Adrenal gland (tissue), 12 donors: ENCODE measurements around the gene CPT1B. TPM values are rescaled to one million over a fixed set of nuclear protein-coding genes. Genes with fewer than 3 reads are reported as not detected.
A peak's percentile ranks its signal among the peaks of the same experiment; 100 is the strongest.

ENCODE experiments used
- DNase-seq, 7 donors: peaks; one replicate each; pipeline ENCODE4 v3.0.0-alpha.2; 2019 to 2020
- H3K27ac ChIP-seq, 5 donors: fragments of 200-600 bp; sonication (generic) in 4 of 5; 1 replicate in 3 of 5; 2 replicates in 2 of 5; pipeline versions ENCODE4 v1.5.1 to v1.8.0; 2016 to 2020; ENCODE audit warnings: mild to moderate bottlenecking in 1 of 5
- H3K27me3 ChIP-seq: fragments of 200-600 bp; 2 replicates; pipeline ENCODE4 v1.8.0; 2021
- H3K36me3 ChIP-seq, 2 donors: fragments of 200-600 bp; replicated peaks in 1 of 2; 1 replicate in 1 of 2; 2 replicates in 1 of 2; pipeline versions ENCODE4 v1.5.1 to v1.8.0; 2018 to 2022
- H3K4me1 ChIP-seq, 2 donors: fragments of 200-600 bp; replicated peaks in 1 of 2; 1 replicate in 1 of 2; 2 replicates in 1 of 2; pipeline versions ENCODE4 v1.5.1 to v1.8.0; 2018 to 2021
- H3K4me3 ChIP-seq, 4 donors: fragments of 200-600 bp; sonication (generic) in 3 of 4; one replicate each; pipeline ENCODE4 v1.5.1; 2016 to 2018
- H3K9me3 ChIP-seq, 3 donors: fragments of 200-600 bp; sonication (generic) in 1 of 3; replicated peaks in 1 of 3; 1 replicate in 2 of 3; 2 replicates in 1 of 3; pipeline versions ENCODE4 v1.5.1 to v1.8.0; 2016 to 2021
- POLR2A ChIP-seq, 2 donors: fragments of 450-650 bp; IDR thresholded peaks; one replicate each; pipeline ENCODE4 v1.6.1; 2017; ENCODE audit warnings: antibody characterized with exemption in 2 of 2, mild to moderate bottlenecking in 2 of 2, moderate library complexity in 1 of 2
- WGBS, 4 donors: extraction: QIAGEN DNeasy Blood & Tissue Kit in 2 of 4; methylation state at CpG; one replicate each; pipeline versions ENCODE4 v1.1.5 to v1.1.7; 2013 to 2017; 5-methylcytosine and 5-hydroxymethylcytosine counted together
- intact Hi-C, 2 donors: fragments of 100-400 bp; cut with DNase I; formaldehyde crosslinking; loops; one replicate each; pipeline versions ENCODE4 v1.14.1 to v1.15.0; 2022 to 2023
- polyA plus RNA-seq, 3 donors: library from polyadenylated mRNA; stranded (reverse); fragments of 200-250 nt in 2 of 3; fragments of 350-450 nt in 1 of 3; fragmentation: Illumina TruSeq in 1 of 3; extraction: RNeasy Lipid Tissue Mini Kit (QIAGEN cat#74804) in 1 of 3; gene quantifications; one replicate each; pipeline ENCODE4 v1.2.3, GENCODE V29; 2013 to 2014
- total RNA-seq, 9 donors: library from RNA; depleted of rRNA in 4 of 9; stranded (reverse); fragments of >200 nt in 4 of 9; fragments of 120-200 nt in 1 of 9; fragmentation: NEBNext Ultra II Directional in 1 of 9; extraction: Animal tissue kit (Norgen Biotek cat#: 25700) in 1 of 9; gene quantifications; one replicate each; pipeline versions ENCODE4 v1.1.0 to v1.2.4, GENCODE V29; 2013 to 2023
- TF ChIP-seq, protein P1 (sequence below), 6 experiments: fragments of 450-650 bp in 4 of 6; fragments of 200-600 bp in 2 of 6; sonication (generic) in 1 of 6; IDR thresholded peaks; 1 replicate in 5 of 6; 2 replicates in 1 of 6; pipeline versions ENCODE4 v1.5.1 to v1.8.0; 2016 to 2021; ENCODE audit warnings: antibody characterized with exemption in 6 of 6, mild to moderate bottlenecking in 2 of 6, moderate library complexity in 1 of 6
- donor health status: healthy with polysubstance abuse.
- donor health status: Bipolar disorder and iron deficiency.
- donor health status: DM: yes; HTN: yes; CAD: no.
- donor health status: DM: no; HTN: no; CAD: no.
- donor health status: DM: no; HTN: no; CAD: no.
- donor health status: DM: yes; HTN: yes; CAD: no.

CPT1B gene
- total and polyA plus RNA-seq, 12 donors, result 6.2 to 76.1 (median 16.5) TPM

DNA sequence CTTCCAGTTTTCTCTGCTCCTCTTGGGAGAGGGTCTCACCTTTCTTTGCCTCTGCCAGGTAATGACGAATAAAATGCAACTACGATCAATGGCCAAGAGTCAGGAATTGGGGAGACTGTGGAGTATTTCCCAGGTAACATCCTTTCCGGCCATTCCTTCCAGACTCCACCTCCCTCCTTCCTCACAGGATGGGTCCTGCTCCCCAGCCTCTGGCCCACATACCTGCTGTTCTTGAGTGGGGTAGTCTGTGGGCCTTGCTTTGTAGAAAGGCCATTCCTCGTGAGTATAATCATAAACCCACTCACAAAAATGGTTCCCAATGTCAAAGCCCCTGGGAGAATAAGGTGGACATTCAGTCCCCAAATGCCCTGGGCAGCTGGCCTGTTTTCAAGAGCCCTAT is 1.5 kb upstream of the CPT1B start:
- Histone ChIP-seq H3K36me3 (no peaks in the 10 kb centered on the region), H3K4me1 (peaks cover 27 to 33% of the 10 kb centered on the region in 2 donors), H3K27me3 (no peaks in the 10 kb centered on the region), H3K27ac (peak overlapping the region in 1 of 5 donors; percentile 9), H3K9me3 (no peaks in the 10 kb centered on the region), H3K4me3 (no peak overlapping the region)
- TF ChIP-seq, protein P1, sequence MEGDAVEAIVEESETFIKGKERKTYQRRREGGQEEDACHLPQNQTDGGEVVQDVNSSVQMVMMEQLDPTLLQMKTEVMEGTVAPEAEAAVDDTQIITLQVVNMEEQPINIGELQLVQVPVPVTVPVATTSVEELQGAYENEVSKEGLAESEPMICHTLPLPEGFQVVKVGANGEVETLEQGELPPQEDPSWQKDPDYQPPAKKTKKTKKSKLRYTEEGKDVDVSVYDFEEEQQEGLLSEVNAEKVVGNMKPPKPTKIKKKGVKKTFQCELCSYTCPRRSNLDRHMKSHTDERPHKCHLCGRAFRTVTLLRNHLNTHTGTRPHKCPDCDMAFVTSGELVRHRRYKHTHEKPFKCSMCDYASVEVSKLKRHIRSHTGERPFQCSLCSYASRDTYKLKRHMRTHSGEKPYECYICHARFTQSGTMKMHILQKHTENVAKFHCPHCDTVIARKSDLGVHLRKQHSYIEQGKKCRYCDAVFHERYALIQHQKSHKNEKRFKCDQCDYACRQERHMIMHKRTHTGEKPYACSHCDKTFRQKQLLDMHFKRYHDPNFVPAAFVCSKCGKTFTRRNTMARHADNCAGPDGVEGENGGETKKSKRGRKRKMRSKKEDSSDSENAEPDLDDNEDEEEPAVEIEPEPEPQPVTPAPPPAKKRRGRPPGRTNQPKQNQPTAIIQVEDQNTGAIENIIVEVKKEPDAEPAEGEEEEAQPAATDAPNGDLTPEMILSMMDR (IDR thresholded peaks at IDR 0.05), result no peak
- TF ChIP-seq POLR2A (IDR thresholded peaks at IDR 0.05), result no peak
- intact Hi-C loops, result no loop called here
- WGBS, 4 donors, result 92 to 100% (median 96%) methylated on average over 4 of the region's 4 CpGs
- no peak for DNase-seq

DNA sequence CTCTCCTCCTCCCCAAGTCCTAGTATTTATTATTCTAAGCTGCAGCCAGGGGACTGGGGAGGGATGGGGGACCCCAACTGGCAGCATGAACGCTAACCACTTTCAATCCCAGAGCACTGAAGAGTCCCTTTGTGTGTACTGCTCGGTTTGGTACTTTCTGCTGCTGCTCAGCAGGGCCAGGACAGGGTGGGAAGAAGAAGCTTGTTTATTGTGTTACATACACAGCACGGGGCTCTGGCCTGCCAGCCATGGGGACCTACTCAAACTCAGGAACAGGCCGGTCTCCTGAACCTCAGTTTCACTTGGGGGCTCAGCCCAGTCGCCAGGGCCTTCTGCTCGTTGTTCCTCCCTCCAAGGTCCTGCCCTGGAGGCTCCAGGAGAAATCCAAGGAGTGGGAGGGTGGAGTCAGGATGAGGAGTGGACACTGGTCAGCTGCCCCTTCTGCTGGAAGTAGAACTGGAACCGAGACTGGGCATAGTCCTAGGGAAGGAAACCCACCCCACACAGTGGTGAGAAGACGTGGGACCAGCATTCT is 616 bp upstream of the CPT1B start:
- Histone ChIP-seq H3K27me3 (no peaks in the 10 kb centered on the region), H3K27ac (peak overlapping the region in 3 of 5 donors; percentile 8 to 65 (median 59)), H3K4me1 (peaks cover 26 to 32% of the 10 kb centered on the region in 2 donors), H3K9me3 (no peaks in the 10 kb centered on the region), H3K4me3 (peak overlapping the region in 1 of 4 donors; percentile 53), H3K36me3 (no peaks in the 10 kb centered on the region)
- intact Hi-C loops, result no loop called here
- no peak for DNase-seq
- 28 to 60% (median 57%) methylated on average over 3 to 8 of the region's 8 CpGs for WGBS, 4 donors
- TF ChIP-seq POLR2A (IDR thresholded peaks at IDR 0.05), result no peak
- TF ChIP-seq, protein P1 (IDR thresholded peaks at IDR 0.05), result no peak

DNA sequence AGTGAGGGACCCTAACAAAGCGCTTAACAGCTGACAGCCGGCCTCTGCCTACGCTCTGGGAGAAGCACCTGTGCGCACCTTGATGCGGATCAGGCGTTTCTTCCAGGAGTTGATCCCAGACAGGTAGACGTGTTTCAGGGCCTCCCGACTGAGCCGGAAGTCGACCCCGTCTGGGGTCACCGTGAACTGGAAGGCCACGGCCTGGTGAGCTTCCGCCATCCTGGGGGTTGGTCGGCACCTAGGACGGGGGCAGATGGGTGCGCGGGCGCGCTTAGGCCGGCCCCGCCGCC is 585 bp downstream of the CPT1B start:
- intact Hi-C loops, result no loop called here
- Histone ChIP-seq H3K27ac (no peak overlapping the region), H3K36me3 (no peaks in the 10 kb centered on the region), H3K9me3 (no peaks in the 10 kb centered on the region), H3K4me1 (peaks cover 20 to 27% of the 10 kb centered on the region in 2 donors), H3K27me3 (no peaks in the 10 kb centered on the region), H3K4me3 (peak overlapping the region in 1 of 4 donors; percentile 53)
- no peak for DNase-seq
- TF ChIP-seq POLR2A (IDR thresholded peaks at IDR 0.05), result no peak
- TF ChIP-seq, protein P1 (IDR thresholded peaks at IDR 0.05), result no peak
- 47 to 57% (median 55%) methylated on average over 12 to 23 of the region's 23 CpGs; no CpG with 5 or more reads in 1 of the 4 donors for WGBS, 4 donors

DNA sequence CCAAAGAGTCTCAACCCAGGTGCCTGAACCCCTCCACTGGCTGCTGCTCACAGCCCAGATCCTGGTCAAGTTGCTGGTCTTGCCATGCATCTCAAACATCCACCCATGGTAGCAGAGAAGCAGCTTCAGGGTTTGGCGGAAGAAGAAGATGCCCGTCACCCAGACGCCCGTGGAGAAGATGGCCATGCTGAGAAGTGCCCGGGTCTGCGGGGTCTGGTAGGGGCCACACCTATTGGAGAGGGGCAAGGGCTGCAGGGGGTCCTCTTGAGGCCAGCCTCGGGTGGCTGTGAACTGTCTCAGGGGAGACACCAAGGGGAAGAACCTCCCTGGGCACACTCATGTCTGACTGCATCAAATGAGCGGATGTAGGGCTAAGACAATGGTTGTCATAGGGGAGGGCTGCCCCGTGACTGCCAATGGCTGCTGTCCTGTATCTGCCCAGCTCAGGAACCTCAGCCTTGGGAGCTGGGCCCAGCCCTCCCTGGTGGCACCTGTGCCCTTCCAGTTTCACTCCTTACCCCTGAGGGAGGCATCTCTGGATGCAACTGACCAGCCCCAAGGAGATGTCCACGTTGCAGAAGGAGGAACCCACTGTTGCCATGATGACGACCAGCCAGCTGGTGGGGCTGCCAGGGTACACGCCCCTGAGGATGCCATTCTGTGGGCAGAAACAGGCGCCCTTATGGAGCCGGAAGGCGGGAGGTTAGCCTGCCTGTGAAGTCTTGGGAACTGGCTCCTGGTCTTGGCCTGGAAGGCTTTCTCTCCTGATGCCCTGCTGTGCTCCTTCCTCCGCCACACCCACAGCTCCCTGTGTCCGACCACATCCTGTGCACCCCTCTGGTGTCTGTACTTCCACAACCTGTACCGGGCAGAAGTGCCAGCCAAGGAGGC is 1.2 kb downstream of the CPT1B start:
- WGBS, 4 donors, result 85 to 89% (median 87%) methylated on average over 7 to 18 of the region's 18 CpGs
- intact Hi-C loops, result no loop called here
- DNase-seq, result no peak
- no peaks in the 10 kb centered on the region for H3K27me3 ChIP-seq
- H3K27ac ChIP-seq, result no peak overlapping the region
- H3K4me3 ChIP-seq, result no peak overlapping the region
- peaks cover 20 to 27% of the 10 kb centered on the region in 2 donors for H3K4me1 ChIP-seq
- TF ChIP-seq, protein P1 (IDR thresholded peaks at IDR 0.05), result no peak
- TF ChIP-seq POLR2A (IDR thresholded peaks at IDR 0.05), result no peak
- H3K36me3 ChIP-seq, result no peaks in the 10 kb centered on the region
- no peaks in the 10 kb centered on the region for H3K9me3 ChIP-seq
